ENCODE measurements around the gene TRHDE. TPM values are rescaled to one million over a fixed set of nuclear protein-coding genes. Genes with fewer than 3 reads are reported as not detected.

TRHDE gene
- polyA plus RNA-seq, 1 experiment = 17.1 TPM

- ChIA-PET CTCF (no interaction called here), POLR2A (no interaction called here)
- no peak for DNase-seq (ENCODE audit: low read depth)
- no peak for TF ChIP-seq CTCF (IDR thresholded peaks at IDR 0.05; ENCODE audit: insufficient read depth, low read depth, low read length)
- H3K4me3 ChIP-seq (ENCODE audit: low read depth, low read length) = no peak overlapping the region
- no peaks in the 10 kb centered on the region for H3K27me3 ChIP-seq (ENCODE audit: control insufficient read depth, insufficient read depth, low read length)
- no peaks in the 10 kb centered on the region for H3K36me3 ChIP-seq (ENCODE audit: control insufficient read depth, insufficient read depth, low read length)
Observed at GRCh38 chr12:72442217-72442616, 170.0 kb downstream of the TRHDE start.

DNA sequence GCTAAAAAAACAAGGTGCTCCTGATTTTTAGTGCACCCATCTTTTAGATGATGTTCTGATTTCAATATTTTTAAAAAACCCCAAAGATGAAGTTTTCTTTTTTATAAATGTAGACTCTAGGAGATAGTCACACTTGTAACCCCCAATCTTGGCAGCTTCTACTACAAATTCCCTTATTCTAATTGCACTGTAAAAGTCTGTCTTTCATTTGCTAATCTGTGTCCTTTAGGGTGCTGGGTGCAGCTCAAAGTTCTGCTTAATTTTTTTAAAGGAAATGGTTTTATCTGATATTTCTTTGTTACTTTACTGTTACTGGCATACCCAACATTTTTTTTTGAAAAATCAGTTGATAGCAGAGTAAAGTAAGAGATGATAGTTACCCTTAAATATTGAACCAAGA is 172.0 kb downstream of the TRHDE start:
- no peak for TF ChIP-seq CTCF (IDR thresholded peaks at IDR 0.05; ENCODE audit: insufficient read depth, low read depth, low read length)
- no peaks in the 10 kb centered on the region for H3K36me3 ChIP-seq (ENCODE audit: control insufficient read depth, insufficient read depth, low read length)
- CTCF ChIA-PET = interaction anchor here (0.6 kb wide), 1 partner anchor 9 kb away, joined by 3 read pairs; no protein-coding TSS in a partner anchor
- POLR2A ChIA-PET = no interaction called here
- H3K4me3 ChIP-seq (ENCODE audit: low read depth, low read length) = no peak overlapping the region
- DNase-seq (ENCODE audit: low read depth) = no peak
- no peaks in the 10 kb centered on the region for H3K27me3 ChIP-seq (ENCODE audit: control insufficient read depth, insufficient read depth, low read length)

GRCh38 chr12:72444566-72444965 is 172.4 kb downstream of the TRHDE start:
- CTCF ChIA-PET = no interaction called here
- Histone ChIP-seq H3K4me3 (ENCODE audit: low read depth, low read length) (no peak overlapping the region), H3K36me3 (ENCODE audit: control insufficient read depth, insufficient read depth, low read length) (no peaks in the 10 kb centered on the region), H3K27me3 (ENCODE audit: control insufficient read depth, insufficient read depth, low read length) (no peaks in the 10 kb centered on the region)
- no peak for TF ChIP-seq CTCF (IDR thresholded peaks at IDR 0.05; ENCODE audit: insufficient read depth, low read depth, low read length)
- POLR2A ChIA-PET = no interaction called here
- DNase-seq (ENCODE audit: low read depth) = no peak

- TF ChIP-seq CTCF (IDR thresholded peaks at IDR 0.05; ENCODE audit: insufficient read depth, low read depth, low read length) = no peak
- POLR2A ChIA-PET = no interaction called here
- no peaks in the 10 kb centered on the region for H3K36me3 ChIP-seq (ENCODE audit: control insufficient read depth, insufficient read depth, low read length)
- no peak overlapping the region for H3K4me3 ChIP-seq (ENCODE audit: low read depth, low read length)
- CTCF ChIA-PET = no interaction called here
- no peak for DNase-seq (ENCODE audit: low read depth)
- no peaks in the 10 kb centered on the region for H3K27me3 ChIP-seq (ENCODE audit: control insufficient read depth, insufficient read depth, low read length)
Observed at GRCh38 chr12:72448089-72448488, 175.9 kb downstream of the TRHDE start.

- DNase-seq (ENCODE audit: low read depth) = no peak
- H3K4me3 ChIP-seq (ENCODE audit: low read depth, low read length) = no peak overlapping the region
- no peaks in the 10 kb centered on the region for H3K36me3 ChIP-seq (ENCODE audit: control insufficient read depth, insufficient read depth, low read length)
- ChIA-PET CTCF (no interaction called here), POLR2A (no interaction called here)
- no peaks in the 10 kb centered on the region for H3K27me3 ChIP-seq (ENCODE audit: control insufficient read depth, insufficient read depth, low read length)
- TF ChIP-seq CTCF (IDR thresholded peaks at IDR 0.05; ENCODE audit: insufficient read depth, low read depth, low read length) = no peak
Observed at GRCh38 chr12:72448805-72449204, 176.6 kb downstream of the TRHDE start.

Measured in BJ (cell line).